ENCODE measurements around the gene ZNF205. TPM values are rescaled to one million over a fixed set of nuclear protein-coding genes. Genes with fewer than 3 reads are reported as not detected.

Gene ZNF205
- total RNA-seq, 1 donor from 2014 or later: 25.1 TPM

DNA sequence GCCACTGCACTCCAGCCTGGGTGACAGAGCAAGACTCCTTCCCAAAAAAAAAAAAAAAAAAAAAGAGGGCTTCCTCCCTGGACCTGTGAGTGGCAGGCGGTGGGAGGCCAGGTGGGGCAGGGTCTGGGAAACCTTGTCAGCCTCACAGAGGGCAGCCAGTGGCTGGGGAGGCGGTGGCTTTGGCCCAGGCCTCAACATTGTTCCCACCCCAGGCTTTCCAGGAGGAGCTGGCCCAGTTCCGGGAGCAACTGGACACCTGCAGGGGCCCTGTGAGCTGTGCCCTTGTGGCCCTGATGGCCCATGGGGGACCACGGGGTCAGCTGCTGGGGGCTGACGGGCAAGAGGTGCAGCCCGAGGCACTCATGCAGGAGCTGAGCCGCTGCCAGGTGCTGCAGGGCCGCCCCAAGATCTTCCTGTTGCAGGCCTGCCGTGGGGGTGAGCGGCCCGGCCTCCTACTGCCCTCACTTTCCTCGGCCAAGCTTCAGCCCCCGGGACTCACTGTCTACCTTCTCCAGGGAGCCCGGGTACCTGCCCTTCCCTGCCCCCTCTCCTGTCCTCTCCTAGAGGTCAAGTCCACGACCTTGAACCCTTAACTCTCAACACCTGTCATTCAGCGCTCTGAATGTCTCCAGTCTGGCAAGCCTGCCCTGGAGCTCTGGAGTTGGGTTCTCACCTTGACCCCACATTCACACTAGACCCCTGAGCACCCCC is 34.8 kb downstream of the ZNF205 start:
- TF ChIP-seq, protein P1, sequence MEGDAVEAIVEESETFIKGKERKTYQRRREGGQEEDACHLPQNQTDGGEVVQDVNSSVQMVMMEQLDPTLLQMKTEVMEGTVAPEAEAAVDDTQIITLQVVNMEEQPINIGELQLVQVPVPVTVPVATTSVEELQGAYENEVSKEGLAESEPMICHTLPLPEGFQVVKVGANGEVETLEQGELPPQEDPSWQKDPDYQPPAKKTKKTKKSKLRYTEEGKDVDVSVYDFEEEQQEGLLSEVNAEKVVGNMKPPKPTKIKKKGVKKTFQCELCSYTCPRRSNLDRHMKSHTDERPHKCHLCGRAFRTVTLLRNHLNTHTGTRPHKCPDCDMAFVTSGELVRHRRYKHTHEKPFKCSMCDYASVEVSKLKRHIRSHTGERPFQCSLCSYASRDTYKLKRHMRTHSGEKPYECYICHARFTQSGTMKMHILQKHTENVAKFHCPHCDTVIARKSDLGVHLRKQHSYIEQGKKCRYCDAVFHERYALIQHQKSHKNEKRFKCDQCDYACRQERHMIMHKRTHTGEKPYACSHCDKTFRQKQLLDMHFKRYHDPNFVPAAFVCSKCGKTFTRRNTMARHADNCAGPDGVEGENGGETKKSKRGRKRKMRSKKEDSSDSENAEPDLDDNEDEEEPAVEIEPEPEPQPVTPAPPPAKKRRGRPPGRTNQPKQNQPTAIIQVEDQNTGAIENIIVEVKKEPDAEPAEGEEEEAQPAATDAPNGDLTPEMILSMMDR (IDR thresholded peaks at IDR 0.05; ENCODE audit: insufficient read depth, low read length, poor library complexity, severe bottlenecking): no peak
- Histone ChIP-seq H3K36me3 (ENCODE audit: control insufficient read depth, insufficient read depth, low read length) (no peaks in the 10 kb centered on the region), H3K27me3 (ENCODE audit: control insufficient read depth, insufficient read depth, low read length) (no peaks in the 10 kb centered on the region), H3K4me3 (ENCODE audit: low read depth, low read length) (no peak overlapping the region)
- DNase-seq (ENCODE audit: low read depth): no peak

DNA sequence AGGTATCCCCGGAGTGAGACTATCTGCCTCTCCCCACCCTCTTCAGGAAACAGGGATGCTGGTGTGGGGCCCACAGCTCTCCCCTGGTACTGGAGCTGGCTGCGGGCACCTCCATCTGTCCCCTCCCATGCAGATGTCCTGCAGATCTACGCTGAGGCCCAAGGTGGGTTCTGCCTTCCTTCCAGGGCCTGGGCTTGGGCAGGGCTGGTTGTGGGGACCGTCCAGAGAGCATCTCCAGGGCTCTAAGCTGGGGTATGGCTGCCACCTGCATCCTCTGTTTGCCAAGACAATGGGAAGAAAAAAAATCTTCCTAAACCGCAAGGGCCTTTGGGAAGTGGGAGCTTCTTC is 35.3 kb downstream of the ZNF205 start:
- TF ChIP-seq, protein P1 (IDR thresholded peaks at IDR 0.05; ENCODE audit: insufficient read depth, low read length, poor library complexity, severe bottlenecking): no peak
- no peaks in the 10 kb centered on the region for H3K27me3 ChIP-seq (ENCODE audit: control insufficient read depth, insufficient read depth, low read length)
- no peaks in the 10 kb centered on the region for H3K36me3 ChIP-seq (ENCODE audit: control insufficient read depth, insufficient read depth, low read length)
- DNase-seq (ENCODE audit: low read depth): no peak
- H3K4me3 ChIP-seq (ENCODE audit: low read depth, low read length): no peak overlapping the region

DNA sequence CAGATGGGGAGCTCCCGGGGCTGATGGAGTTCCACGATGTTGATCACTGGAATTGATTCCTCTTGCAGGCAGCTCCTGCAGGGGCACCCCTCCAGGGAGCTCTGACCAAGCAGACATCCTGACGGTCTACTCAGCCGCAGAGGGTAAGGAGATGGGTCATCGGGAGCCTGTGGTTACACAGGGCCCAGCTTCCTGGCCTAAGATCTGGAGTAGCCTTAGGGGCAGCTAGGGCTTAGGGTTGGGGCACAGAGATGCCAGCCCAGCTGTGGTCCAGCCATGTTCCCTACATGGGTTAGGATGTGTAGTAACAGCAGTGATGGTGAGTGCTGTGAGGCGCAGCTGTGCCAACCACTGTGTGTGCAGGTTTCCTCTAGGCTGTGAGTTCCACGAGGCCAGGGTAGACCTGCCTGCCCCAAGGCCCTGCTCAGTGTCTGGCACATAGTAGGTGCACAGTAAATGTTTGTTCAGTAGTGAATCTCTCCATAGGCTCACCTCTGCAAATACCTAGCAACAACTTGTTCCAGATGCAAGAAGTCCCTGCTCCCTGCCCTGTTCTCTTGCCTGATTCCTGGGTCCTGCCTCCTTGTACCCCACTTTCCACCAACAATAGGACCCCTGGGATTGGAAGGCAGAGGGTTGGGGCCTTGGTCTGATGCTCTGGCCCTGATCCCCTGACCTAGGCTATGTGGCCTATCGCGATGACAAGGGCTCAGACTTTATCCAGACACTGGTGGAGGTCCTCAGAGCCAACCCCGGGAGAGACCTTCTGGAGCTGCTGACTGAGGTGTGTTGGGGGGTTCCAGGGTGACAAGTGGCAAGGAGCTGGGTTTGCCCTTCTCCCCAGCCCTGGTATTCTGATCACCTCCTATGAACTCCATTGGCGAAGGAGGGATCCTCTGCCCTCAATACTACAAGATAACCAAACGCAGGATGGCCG is 36.1 kb downstream of the ZNF205 start:
- H3K36me3 ChIP-seq (ENCODE audit: control insufficient read depth, insufficient read depth, low read length): no peaks in the 10 kb centered on the region
- TF ChIP-seq, protein P1 (IDR thresholded peaks at IDR 0.05; ENCODE audit: insufficient read depth, low read length, poor library complexity, severe bottlenecking): no peak
- DNase-seq (ENCODE audit: low read depth): no peak
- H3K27me3 ChIP-seq (ENCODE audit: control insufficient read depth, insufficient read depth, low read length): no peaks in the 10 kb centered on the region
- no peak overlapping the region for H3K4me3 ChIP-seq (ENCODE audit: low read depth, low read length)

DNA sequence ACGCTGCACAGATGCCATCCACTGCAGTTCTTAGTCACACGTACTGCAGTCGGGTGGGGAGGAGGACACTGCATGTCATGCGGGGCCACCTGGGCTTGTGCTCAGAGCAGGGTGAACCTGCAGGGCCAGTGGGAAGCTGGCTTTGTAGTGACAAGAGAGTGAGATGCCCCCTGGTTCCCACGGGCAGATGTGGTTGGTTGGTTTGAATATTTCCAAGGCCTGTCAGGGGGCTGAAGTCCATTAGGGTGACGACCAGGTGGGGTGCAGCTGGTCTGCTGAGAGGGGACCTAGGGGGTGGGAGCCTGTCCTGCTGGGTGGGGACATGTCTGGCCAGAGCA is 36.8 kb downstream of the ZNF205 start:
- TF ChIP-seq, protein P1 (IDR thresholded peaks at IDR 0.05; ENCODE audit: insufficient read depth, low read length, poor library complexity, severe bottlenecking): no peak
- Histone ChIP-seq H3K36me3 (ENCODE audit: control insufficient read depth, insufficient read depth, low read length) (no peaks in the 10 kb centered on the region), H3K27me3 (ENCODE audit: control insufficient read depth, insufficient read depth, low read length) (no peaks in the 10 kb centered on the region), H3K4me3 (ENCODE audit: low read depth, low read length) (no peak overlapping the region)
- DNase-seq (ENCODE audit: low read depth): no peak

DNA sequence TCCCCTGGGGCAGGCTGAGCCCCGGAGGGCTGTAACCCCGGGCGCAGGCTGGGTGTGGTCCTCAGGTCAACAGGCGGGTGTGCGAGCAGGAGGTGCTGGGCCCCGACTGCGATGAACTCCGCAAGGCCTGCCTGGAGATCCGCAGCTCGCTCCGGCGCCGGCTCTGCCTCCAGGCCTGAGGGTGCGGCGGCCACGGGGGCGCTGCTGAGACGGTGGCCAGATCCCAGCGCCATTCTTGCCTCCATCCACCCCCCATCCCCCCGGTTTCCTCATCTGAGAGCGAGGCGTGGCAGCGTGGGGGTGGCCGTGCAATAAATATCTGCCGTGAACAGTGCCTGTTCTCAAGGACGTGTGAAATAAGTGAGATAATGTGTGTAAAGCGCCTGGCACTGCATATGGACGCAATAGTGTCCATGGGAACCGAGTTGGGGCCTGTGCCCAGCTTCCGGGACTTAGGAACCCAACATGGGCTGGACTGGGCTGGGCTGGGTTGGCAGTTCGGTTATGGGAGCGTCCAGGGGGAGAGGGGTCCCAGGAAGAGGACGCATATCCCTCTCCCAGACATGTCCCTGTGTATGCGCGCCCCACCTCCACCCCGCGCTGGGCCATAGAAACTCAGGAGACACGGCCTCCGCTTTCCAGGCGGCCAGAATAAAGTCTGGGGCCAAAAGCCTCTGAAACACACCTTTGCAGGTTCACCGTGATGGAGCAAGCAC is 37.4 kb downstream of the ZNF205 start:
- H3K36me3 ChIP-seq (ENCODE audit: control insufficient read depth, insufficient read depth, low read length): no peaks in the 10 kb centered on the region
- H3K27me3 ChIP-seq (ENCODE audit: control insufficient read depth, insufficient read depth, low read length): no peaks in the 10 kb centered on the region
- H3K4me3 ChIP-seq (ENCODE audit: low read depth, low read length): peak overlapping the region; percentile 66
- DNase-seq (ENCODE audit: low read depth): no peak
- TF ChIP-seq, protein P1 (IDR thresholded peaks at IDR 0.05; ENCODE audit: insufficient read depth, low read length, poor library complexity, severe bottlenecking): peak; percentile 64

All from kidney epithelial cell (primary cell).